GM18858 (cell line): Measurements from ENCODE around the gene RFXAP.

Experiments used
- ATAC-seq: cut with Tn5 transposase; IDR thresholded peaks from one replicate; pipeline ENCODE4 v1.9.1; 2021; ENCODE audit not compliant: unreplicated experiment

Gene RFXAP

GRCh38 chr13:36862722-36863121, 43.7 kb downstream of the RFXAP start:
- ATAC-seq = no peak

- ATAC-seq = no peak
These were observed 46.2 kb downstream of the RFXAP start for GRCh38 chr13:36865265-36865664.

- no peak for ATAC-seq
These were observed 47.2 kb downstream of the RFXAP start for GRCh38 chr13:36866232-36866631.

GRCh38 chr13:36870050-36870692, 51.1 kb downstream of the RFXAP start:
- no peak for ATAC-seq

GRCh38 chr13:36872621-36873020, 53.6 kb downstream of the RFXAP start:
- ATAC-seq = no peak

DNA sequence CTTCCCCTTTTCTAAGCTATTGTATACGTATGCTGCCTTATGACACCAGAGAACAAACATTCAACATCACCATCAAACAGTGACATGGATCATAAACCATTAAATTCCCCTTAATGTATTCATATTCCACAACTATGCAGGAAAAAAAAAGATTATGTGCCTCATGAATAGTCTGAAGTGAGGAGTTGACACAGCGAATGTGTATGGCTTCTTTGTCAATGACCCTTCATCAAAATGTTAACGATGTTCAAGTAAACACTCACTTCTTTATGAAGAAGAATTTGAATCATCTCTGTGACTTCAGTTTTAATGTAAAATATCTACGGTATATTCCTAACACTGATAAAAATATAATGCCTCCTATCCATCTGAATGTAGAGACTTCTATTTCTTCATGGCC, 56.4 kb downstream of the RFXAP start:
- no peak for ATAC-seq

GRCh38 chr13:36875961-36876360, 56.9 kb downstream of the RFXAP start:
- no peak for ATAC-seq
